HG03432 (cell line): Measurements from ENCODE around the gene TRIM3.

Source experiments
- ATAC-seq: cut with Tn5 transposase; IDR thresholded peaks from one replicate; pipeline ENCODE4 v1.9.1; 2021; ENCODE audit warnings: mild to moderate bottlenecking, moderate library complexity; ENCODE audit not compliant: unreplicated experiment

The TRIM3 gene

GRCh38 chr11:6442441-6442840 is 31.3 kb downstream of the TRIM3 start:
- ATAC-seq = no peak

DNA sequence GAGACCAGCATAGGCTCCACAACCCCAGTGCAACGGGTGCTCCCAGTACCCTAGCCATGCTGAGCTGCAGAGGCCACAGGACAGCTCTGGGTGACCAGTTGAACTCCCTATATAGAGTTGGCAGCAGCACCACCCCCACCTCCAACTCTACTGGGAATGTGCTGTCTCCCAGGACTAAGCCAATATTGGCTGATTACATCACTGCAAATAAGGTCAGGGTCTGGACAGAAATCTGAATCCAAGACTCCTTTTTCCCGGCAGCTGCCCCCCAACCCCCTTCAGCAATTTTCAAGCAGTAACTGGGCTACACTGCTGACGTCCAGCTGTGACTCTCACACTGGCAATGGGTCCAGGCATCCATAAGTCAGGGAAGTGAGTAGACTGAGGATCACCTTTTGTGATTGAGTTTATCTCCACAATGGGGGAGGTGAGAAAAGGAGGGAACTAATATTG is 32.8 kb downstream of the TRIM3 start, which contains the start of gene HPX:
Gene HPX (minus strand): TSS at position 82 of the 453 bp plus-strand sequence. CDS start 24 bp downstream, at position 58.
- ATAC-seq = no peak

- ATAC-seq = no peak
These were observed 34.7 kb downstream of the TRIM3 start for GRCh38 chr11:6438979-6439571.

DNA sequence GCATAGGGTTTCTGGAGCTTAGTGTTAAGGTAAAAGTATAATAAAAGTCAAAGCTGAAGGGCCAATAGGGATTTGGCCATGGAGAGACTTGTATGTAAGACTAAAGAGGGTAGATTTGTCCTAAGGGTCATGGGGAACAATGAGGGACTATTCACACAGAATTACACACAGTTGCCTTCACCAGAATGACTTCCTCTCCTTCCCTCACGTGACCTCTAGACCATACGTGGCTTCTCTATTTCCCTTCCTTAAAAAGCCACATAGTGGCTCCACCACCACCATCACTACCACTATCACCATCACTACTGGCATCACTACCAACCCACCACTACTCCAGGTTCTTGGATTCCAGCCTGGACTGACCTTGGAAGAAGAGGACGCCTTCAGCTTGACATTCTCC is 35.7 kb downstream of the TRIM3 start:
- no peak for ATAC-seq

- ATAC-seq = no peak
These were observed 36.3 kb downstream of the TRIM3 start for GRCh38 chr11:6437423-6437822.

DNA sequence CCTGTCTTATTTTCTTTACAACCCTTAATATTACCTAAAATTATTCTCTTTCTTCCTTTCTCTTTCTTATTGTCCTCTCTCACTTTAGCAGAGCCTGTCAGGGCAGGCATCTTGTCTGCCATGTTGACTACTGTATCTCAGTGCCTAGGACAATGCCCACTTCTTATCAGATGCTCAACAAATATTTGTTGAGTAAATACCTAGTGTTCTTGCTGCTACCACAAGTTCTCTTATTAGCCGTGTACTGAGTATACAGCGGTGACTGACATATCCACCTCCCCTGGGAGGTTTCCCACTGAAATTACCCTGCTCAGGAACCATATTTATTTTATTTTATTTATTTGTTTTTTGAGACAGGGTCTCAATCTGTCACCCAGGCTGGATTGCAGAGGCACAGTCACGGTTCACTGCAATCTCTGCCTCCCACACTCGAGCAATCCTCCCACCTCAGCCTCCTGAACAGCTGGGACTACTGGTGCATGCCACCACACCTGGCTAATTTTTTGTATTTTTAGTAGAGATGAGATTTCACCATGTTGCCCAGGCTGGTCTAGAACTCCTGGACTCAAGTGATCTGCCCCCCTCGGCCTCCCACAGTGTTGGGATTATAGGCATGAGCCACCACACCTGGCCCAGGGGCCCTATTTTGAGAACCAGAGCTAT is 39.6 kb downstream of the TRIM3 start:
- ATAC-seq = peak; percentile 57

GRCh38 chr11:6431861-6432260 is 41.9 kb downstream of the TRIM3 start:
- ATAC-seq = no peak

- no peak for ATAC-seq
These were observed 46.2 kb downstream of the TRIM3 start for GRCh38 chr11:6427516-6427915.

- ATAC-seq = no peak
These were observed 53.1 kb downstream of the TRIM3 start for GRCh38 chr11:6420677-6421076.

GRCh38 chr11:6419009-6419631 is 54.6 kb downstream of the TRIM3 start, which contains the start of gene APBB1:
Gene APBB1 (minus strand): TSS chr11:6419094. CDS start chr11:6411347, 7,747 bp downstream.
- peak; percentile 66 for ATAC-seq

DNA sequence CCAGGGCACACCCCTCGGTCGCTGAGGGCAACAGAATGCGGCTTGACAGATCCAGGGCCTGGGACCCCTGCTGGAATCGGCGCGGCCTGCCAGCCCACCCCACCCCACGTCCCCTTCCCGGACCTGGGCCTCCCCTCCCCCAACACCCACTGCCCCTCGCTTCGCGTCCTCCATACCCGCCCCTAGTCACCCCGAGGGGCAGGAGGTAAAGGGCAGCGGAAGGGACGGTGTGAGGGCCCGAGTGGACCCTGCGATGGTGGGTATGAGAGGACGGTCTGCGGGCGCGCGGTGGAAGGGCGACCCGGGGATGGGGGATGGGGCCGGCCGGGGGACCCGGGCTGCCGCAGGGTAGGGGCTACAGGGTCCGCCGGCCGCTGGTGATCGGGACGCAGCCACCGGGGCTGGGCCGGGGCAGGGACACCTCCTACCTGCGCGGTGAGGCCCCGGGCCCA is 55.2 kb downstream of the TRIM3 start:
- peak; percentile 22 for ATAC-seq

- no peak for ATAC-seq
These were observed 55.7 kb downstream of the TRIM3 start for GRCh38 chr11:6417907-6418556.

DNA sequence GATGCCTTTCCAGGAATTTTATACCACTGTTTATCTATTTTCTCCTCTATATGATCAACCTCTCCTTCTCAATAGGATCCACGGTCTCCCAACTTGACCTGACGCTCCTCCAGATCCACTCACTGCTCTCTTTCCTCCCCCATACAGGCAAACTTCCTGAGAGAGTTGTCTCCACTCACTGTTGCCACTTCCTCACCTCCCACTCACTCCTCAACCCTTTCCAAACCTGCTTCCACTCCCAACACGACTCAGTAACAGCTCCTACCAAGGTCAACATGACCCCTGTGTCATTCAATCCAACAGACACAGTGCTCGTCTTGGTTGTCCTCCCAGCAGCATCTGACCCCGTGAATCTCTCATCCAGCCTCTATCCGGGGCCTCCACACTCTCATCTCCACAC is 57.9 kb downstream of the TRIM3 start:
- ATAC-seq = no peak

DNA sequence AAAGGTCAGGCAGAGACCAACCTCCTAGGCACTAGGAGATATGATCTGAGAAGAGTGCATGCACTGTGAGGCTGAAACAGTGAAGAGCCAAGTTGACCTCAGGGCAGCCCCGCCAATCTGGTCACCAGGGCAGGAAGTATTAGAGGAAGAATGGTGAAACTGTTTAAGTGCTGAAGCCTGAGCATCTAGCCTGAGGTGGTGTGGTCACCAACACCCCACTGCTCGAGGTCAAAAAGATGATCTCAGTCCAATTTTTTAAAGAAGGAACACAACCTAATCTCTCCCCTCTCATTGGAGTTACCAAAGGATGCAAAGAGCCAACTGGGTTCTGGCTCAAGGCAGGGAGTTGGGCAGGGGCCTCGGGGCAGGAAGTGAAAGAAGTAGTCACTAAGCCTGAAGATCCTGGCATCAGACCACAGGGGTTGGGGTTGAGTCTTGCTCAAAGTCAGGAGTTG is 58.8 kb downstream of the TRIM3 start:
- no peak for ATAC-seq

DNA sequence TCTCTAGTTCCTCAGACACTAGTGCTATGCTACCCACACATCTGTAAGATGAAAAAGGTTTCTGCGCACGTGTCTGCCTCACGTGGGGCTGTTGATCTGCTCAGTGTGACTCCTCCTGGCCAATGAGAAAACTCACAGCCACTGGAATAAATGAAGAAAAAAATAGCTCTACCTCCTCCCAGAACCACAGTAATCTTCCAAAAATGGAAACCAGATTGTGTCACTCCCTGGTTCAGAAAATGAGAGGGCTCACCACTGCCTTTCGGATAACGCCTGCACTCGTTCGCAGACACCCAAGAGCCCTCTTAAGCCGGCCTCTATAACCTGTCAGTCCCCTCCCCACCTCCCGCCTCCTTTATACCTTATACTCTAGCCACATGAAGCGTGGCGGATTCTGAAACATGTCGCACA is 59.9 kb downstream of the TRIM3 start:
- no peak for ATAC-seq

GRCh38 chr11:6411594-6412031 is 62.1 kb downstream of the TRIM3 start:
- ATAC-seq = no peak

- no peak for ATAC-seq
These were observed 62.9 kb downstream of the TRIM3 start for GRCh38 chr11:6410695-6411430.

DNA sequence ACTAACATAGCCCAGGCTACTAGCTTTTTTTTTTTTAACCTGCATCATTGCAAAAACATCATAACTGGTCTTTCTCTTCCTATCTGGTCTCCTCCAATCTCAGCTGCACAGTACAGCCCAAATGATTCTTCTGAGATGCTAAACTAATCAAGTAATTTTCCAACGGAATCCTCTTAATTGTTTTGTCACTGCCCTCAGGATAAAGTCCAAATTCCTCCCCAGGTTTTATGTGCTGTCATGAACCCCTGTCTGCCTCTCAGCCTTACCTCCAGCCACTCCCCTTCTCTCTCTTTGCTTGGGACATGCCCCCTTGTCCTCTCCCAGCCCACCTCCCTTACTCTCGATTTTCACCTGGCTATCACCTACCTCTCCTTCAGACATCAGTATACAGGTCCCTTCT is 67.4 kb downstream of the TRIM3 start:
- no peak for ATAC-seq

DNA sequence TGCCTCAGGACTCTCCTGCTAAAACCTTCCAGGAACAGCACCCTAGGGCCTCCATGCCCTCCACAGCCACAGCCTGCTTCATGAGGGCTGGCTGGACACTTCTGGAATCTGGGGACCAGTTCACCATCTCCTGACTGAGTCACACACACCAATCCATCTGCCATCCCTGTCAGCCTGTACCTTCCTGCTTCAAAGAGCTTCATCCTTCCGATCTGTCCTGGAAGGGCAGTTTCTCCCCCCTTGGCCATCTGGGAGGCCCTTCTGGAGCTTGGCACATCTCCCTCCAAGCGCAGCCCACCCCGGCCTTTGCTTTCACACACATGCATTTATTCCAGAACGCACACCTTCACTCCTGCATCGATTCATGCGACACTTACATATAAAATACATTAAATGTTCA is 67.9 kb downstream of the TRIM3 start:
- no peak for ATAC-seq

DNA sequence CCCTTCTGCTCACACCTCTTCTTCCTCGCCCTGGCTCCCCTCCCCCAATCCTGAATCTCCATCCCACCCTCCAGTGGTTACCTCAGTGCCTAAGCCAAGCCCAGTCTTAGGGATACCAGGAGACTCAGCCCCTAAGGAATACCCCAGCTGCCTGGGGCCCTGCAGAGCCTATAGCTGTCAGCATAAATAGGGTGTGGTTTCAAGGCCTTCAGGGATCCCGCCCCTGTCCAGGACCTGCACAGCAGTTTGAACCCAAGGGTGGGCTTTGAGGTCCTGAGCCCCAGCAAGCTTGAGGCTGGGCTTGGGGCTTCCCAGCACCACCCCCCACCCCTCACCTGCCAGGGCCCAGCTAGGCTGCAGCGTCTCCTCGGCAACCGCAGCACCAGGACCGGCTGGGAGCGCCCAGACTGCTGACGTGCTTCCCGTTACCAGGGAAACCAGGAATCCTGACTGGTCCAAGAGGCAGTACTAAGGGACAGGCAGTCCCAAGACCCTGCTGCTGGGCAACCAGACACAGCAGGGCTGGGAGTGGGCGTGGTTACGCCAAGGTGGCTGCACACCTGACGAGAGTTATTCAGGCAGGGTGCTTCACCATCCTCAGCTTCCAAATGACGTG is 68.6 kb downstream of the TRIM3 start:
- no peak for ATAC-seq
